HepG2 (cell line): ENCODE measurements around the gene DOCK11. TPM values are rescaled to one million over a fixed set of nuclear protein-coding genes. Genes with fewer than 3 reads are reported as not detected.

Experiments used
- ATAC-seq: fragments of 200-7000 bp; cut with Tn5 transposase; 3 replicates; pipeline ENCODE4 v1.9.1; 2020; ENCODE audit warnings: mild to moderate bottlenecking, moderate library complexity
- BruUV-seq: library from RNA; stranded (reverse); fragments of 400-500 nt; replicated peaks from 2 replicates; lab custom pipeline; 2021; lab: Mats Ljungman, UMichigan
- CTCF ChIA-PET: fragments of 300-600 bp; formaldehyde crosslinking; extraction: SDS; loops from one replicate; lab custom pipeline; 2021; ENCODE audit warnings: low total read pairs, inconsistent platforms, low intra/inter-chr PET ratio; lab: Yijun Ruan, JAX
- POLR2A ChIA-PET: fragments of 350-600 bp; sonication (Branson Sonifier 250); formaldehyde crosslinking; loops from one replicate; lab custom pipeline; 2020; ENCODE audit warnings: antibody characterized with exemption, inconsistent platforms; lab: Yijun Ruan, JAX
- DNase-seq: peaks from one replicate; pipeline ENCODE4 v3.0.0-alpha.2; 2015; ENCODE audit warnings: low spot score
- FAIRE-seq: peaks from 3 replicates; lab custom pipeline; 2011; peaks lifted over from hg19 to GRCh38; lab: Jason Lieb, UNC
- H2AFZ ChIP-seq: one replicate; pipeline ENCODE4 v1.6.1; 2011; ENCODE audit warnings: low read length, inconsistent platforms
- H3K27ac ChIP-seq: fragments of 300-600 bp; 3 replicates; pipeline ENCODE4 v1.8.0; 2011; ENCODE audit warnings: mixed run types, mild to moderate bottlenecking, mixed read lengths, low read length, inconsistent platforms; ENCODE audit not compliant: insufficient read depth; ENCODE audit errors: extremely low read length
- H3K27me3 ChIP-seq, 2 experiments: fragments of 200-600 bp in 1 of 2; 2 replicates in 1 of 2; 3 replicates in 1 of 2; pipeline versions ENCODE4 v1.6.0 to v1.8.0; 2011; ENCODE audit warnings: low read length in 2 of 2, mild to moderate bottlenecking in 2 of 2, moderate library complexity in 2 of 2, inconsistent platforms in 1 of 2; ENCODE audit not compliant: insufficient read depth in 2 of 2, control insufficient read depth in 1 of 2
- H3K36me3 ChIP-seq, 2 experiments: fragments of 200-600 bp in 1 of 2; replicated peaks in 1 of 2; 2 replicates in 1 of 2; 3 replicates in 1 of 2; pipeline versions ENCODE4 v1.5.1 to v1.8.0; 2011; ENCODE audit warnings: low read length in 2 of 2, inconsistent platforms in 1 of 2; ENCODE audit not compliant: insufficient read depth in 2 of 2, control insufficient read depth in 1 of 2
- H3K4me1 ChIP-seq: 2 replicates; pipeline ENCODE4 v1.5.1; 2012; ENCODE audit warnings: low read length, inconsistent platforms; ENCODE audit not compliant: insufficient read depth
- H3K4me2 ChIP-seq: 2 replicates; pipeline ENCODE4 v1.6.0; 2011; ENCODE audit warnings: low read depth, low read length, inconsistent platforms
- H3K4me3 ChIP-seq, 3 experiments: fragments of 200-600 bp in 1 of 3; sonication (generic), shearing (Covaris generic) in 1 of 3; replicated peaks in 1 of 3; 2 replicates each; pipeline ENCODE4 v1.5.1; 2011 to 2016; ENCODE audit warnings: low read length in 3 of 3, inconsistent platforms in 2 of 3, low read depth in 2 of 3, mild to moderate bottlenecking in 2 of 3, control low read depth in 1 of 3, mixed read lengths in 1 of 3; ENCODE audit not compliant: insufficient read depth in 1 of 3
- H3K79me2 ChIP-seq: one replicate; pipeline ENCODE4 v1.6.1; 2011; ENCODE audit warnings: low read length, inconsistent platforms; ENCODE audit not compliant: insufficient read depth
- H3K9ac ChIP-seq: 2 replicates; pipeline ENCODE4 v1.6.0; 2011; ENCODE audit warnings: mild to moderate bottlenecking, low read depth, low read length, inconsistent platforms; ENCODE audit not compliant: insufficient read depth
- H3K9me3 ChIP-seq: 2 replicates; pipeline ENCODE4 v1.5.1; 2012; ENCODE audit warnings: mild to moderate bottlenecking, low read length
- H4K20me1 ChIP-seq: 2 replicates; pipeline ENCODE4 v1.6.0; 2011; ENCODE audit warnings: inconsistent platforms, mild to moderate bottlenecking, low read length, moderate library complexity; ENCODE audit not compliant: insufficient read depth
- BRD4 ChIP-seq: sonication (generic); formaldehyde crosslinking; IDR thresholded peaks from 2 replicates; pipeline ENCODE4 v1.4.0; 2020; ENCODE audit warnings: missing genetic modification reagents
- CEBPG ChIP-seq: IDR thresholded peaks from 2 replicates; pipeline ENCODE4 v1.6.1; 2016
- HDAC1 ChIP-seq: sonication (generic); formaldehyde crosslinking; IDR thresholded peaks from 2 replicates; pipeline ENCODE4 v1.5.1; 2020; ENCODE audit warnings: mild to moderate bottlenecking, missing genetic modification reagents
- IKZF4 ChIP-seq: sonication (generic); formaldehyde crosslinking; IDR thresholded peaks from 2 replicates; pipeline ENCODE4 v1.5.1; 2020; ENCODE audit warnings: borderline replicate concordance, mild to moderate bottlenecking, low read depth, missing genetic modification reagents; ENCODE audit errors: not compliant biosample characterization
- MIER3 ChIP-seq: IDR thresholded peaks from 2 replicates; pipeline ENCODE4 v1.6.1; 2016; ENCODE audit warnings: missing compliant biosample characterization, borderline replicate concordance
- MIXL1 ChIP-seq: IDR thresholded peaks from 2 replicates; pipeline ENCODE4 v1.6.1; 2016
- MNT ChIP-seq: fragments of 450-650 bp; IDR thresholded peaks from 2 replicates; pipeline ENCODE4 v1.6.1; 2016
- NCOA2 ChIP-seq: sonication (generic); formaldehyde crosslinking; IDR thresholded peaks from 2 replicates; pipeline ENCODE4 v1.8.0; 2022; ENCODE audit warnings: inconsistent platforms
- NFE2 ChIP-seq: sonication (generic); formaldehyde crosslinking; IDR thresholded peaks from 2 replicates; pipeline ENCODE4 v1.4.0; 2020; ENCODE audit warnings: missing genetic modification reagents
- SIN3B ChIP-seq: fragments of 150-350 bp; IDR thresholded peaks from 2 replicates; pipeline ENCODE4 v1.6.1; 2014; ENCODE audit warnings: low read length
- SNRNP70 ChIP-seq: fragments of 200-400 bp; formaldehyde crosslinking; IDR thresholded peaks from 2 replicates; pipeline ENCODE4 v1.6.1; 2017; ENCODE audit warnings: mild to moderate bottlenecking, low read depth, low read length, moderate library complexity
- ZMAT3 ChIP-seq: sonication (generic); formaldehyde crosslinking; conservative IDR thresholded peaks from 2 replicates; pipeline ENCODE4 v1.7.0; 2021; ENCODE audit warnings: missing genetic modification reagents
- ZMYM2 ChIP-seq: sonication (generic); formaldehyde crosslinking; IDR thresholded peaks from 2 replicates; pipeline ENCODE4 v1.8.0; 2022; ENCODE audit warnings: mild to moderate bottlenecking, missing genetic modification reagents
- ZNF121 ChIP-seq: sonication (generic); formaldehyde crosslinking; IDR thresholded peaks from 2 replicates; pipeline ENCODE4 v1.5.0; 2020; ENCODE audit warnings: mild to moderate bottlenecking, missing genetic modification reagents
- ZNF761 ChIP-seq: sonication (generic); formaldehyde crosslinking; conservative IDR thresholded peaks from 2 replicates; pipeline ENCODE4 v1.4.0; 2020; ENCODE audit warnings: mild to moderate bottlenecking, missing genetic modification reagents
- ZZZ3 ChIP-seq: sonication (generic); formaldehyde crosslinking; IDR thresholded peaks from 2 replicates; pipeline ENCODE4 v1.4.0; 2020; ENCODE audit warnings: missing genetic modification reagents, mild to moderate bottlenecking, borderline replicate concordance
- WGBS: methylation state at CpG from one replicate; pipeline ENCODE4 v1.1.6; 2017; ENCODE audit warnings: low lambda C conversion rate; 5-methylcytosine and 5-hydroxymethylcytosine counted together
- in situ Hi-C: cut with HindIII; loops from 2 replicates; pipeline ENCODE4 v1.10.0; 2017; ENCODE audit warnings: low pct_unique_long_range_greater_than_20kb; ENCODE audit not compliant: extremely low pct_ligation_motif_present
- intact Hi-C: fragments of 100-400 bp; cut with micrococcal nuclease; formaldehyde crosslinking; loops from one replicate; pipeline ENCODE4 v1.10.0; 2022; ENCODE audit not compliant: unreplicated experiment
- polyA plus RNA-seq, 8 experiments: library from polyadenylated mRNA; depleted of rRNA in 3 of 8; stranded (reverse) in 7 of 8; unstranded in 1 of 8; fragments of >200 nt; fragmentation: Illumina TruSeq in 4 of 8; extraction: Trizol in 4 of 8; gene quantifications; 2 replicates each; pipeline versions ENCODE4 v1.2.1 to v1.2.3, GENCODE V29; 2011 to 2016; ENCODE audit warnings: low read depth in 4 of 8, missing spikeins in 1 of 8, mixed read lengths in 1 of 8; ENCODE audit not compliant: insufficient read depth in 1 of 8
- total RNA-seq, 5 experiments: library from RNA; depleted of rRNA; stranded (reverse); fragments of >200 nt; fragmentation: Illumina TruSeq; extraction: Trizol; gene quantifications; 2 replicates each; pipeline ENCODE4 v1.2.3, GENCODE V29; 2016; ENCODE audit warnings: low read depth in 1 of 5
- TF ChIP-seq, protein P1 (sequence below): sonication (generic); formaldehyde crosslinking; conservative IDR thresholded peaks from 2 replicates; pipeline ENCODE4 v1.8.0; 2022; ENCODE audit warnings: mild to moderate bottlenecking, moderate library complexity, missing genetic modification reagents

DOCK11 gene
- total and polyA plus RNA-seq, 2 of the 13 experiments (the other 11 are each of a cell fraction or from before 2014, with no cell fraction given), result 0.02 to 0.12 TPM

GRCh38 chrX:118723376-118723775 lies 227.8 kb downstream of the DOCK11 start:
- BruUV-seq, result no TSS peak
- TF ChIP-seq MIER3 (CRISPR knock-in tag) (no peak), ZNF761 (no peak), ZMAT3 (CRISPR knock-in tag) (no peak), NCOA2 (CRISPR knock-in tag) (no peak), CEBPG (CRISPR knock-in tag) (no peak), MNT (no peak), SIN3B (no peak), ZZZ3 (CRISPR knock-in tag) (no peak), BRD4 (CRISPR knock-in tag) (no peak), SNRNP70 (no peak), HDAC1 (no peak), ZNF121 (CRISPR knock-in tag) (no peak), NFE2 (no peak), MIXL1 (CRISPR knock-in tag) (no peak), IKZF4 (CRISPR knock-in tag) (no peak), ZMYM2 (CRISPR knock-in tag) (no peak)
- TF ChIP-seq, protein P1, sequence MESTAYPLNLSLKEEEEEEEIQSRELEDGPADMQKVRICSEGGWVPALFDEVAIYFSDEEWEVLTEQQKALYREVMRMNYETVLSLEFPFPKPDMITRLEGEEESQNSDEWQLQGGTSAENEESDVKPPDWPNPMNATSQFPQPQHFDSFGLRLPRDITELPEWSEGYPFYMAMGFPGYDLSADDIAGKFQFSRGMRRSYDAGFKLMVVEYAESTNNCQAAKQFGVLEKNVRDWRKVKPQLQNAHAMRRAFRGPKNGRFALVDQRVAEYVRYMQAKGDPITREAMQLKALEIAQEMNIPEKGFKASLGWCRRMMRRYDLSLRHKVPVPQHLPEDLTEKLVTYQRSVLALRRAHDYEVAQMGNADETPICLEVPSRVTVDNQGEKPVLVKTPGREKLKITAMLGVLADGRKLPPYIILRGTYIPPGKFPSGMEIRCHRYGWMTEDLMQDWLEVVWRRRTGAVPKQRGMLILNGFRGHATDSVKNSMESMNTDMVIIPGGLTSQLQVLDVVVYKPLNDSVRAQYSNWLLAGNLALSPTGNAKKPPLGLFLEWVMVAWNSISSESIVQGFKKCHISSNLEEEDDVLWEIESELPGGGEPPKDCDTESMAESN (CRISPR knock-in tag), result no peak
- TF ChIP-seq, all 625 proteins: peak for 0
- Histone ChIP-seq H3K27ac (no peak overlapping the region), H3K9me3 (no peaks in the 10 kb centered on the region), H3K4me2 (no peak overlapping the region), H3K36me3 (no peaks in the 10 kb centered on the region), H3K4me3 (no peak overlapping the region), H2AFZ (no peak overlapping the region), H4K20me1 (no peaks in the 10 kb centered on the region), H3K79me2 (peaks cover 4% of the 10 kb centered on the region), H3K4me1 (peaks cover 34% of the 10 kb centered on the region), H3K27me3 (no peaks in the 10 kb centered on the region), H3K9ac (no peak overlapping the region)
- ChIA-PET CTCF (no interaction called here), POLR2A (no interaction called here)
- in situ Hi-C loops, result no loop called here
- FAIRE-seq, result no peak
- intact Hi-C loops, result no loop called here
- DNase-seq, result no peak
- 70% methylated on average over 3 of the region's 3 CpGs for WGBS
- no peak for ATAC-seq
